ENCODE results near the gene IP6K3.

The IP6K3 gene

DNA sequence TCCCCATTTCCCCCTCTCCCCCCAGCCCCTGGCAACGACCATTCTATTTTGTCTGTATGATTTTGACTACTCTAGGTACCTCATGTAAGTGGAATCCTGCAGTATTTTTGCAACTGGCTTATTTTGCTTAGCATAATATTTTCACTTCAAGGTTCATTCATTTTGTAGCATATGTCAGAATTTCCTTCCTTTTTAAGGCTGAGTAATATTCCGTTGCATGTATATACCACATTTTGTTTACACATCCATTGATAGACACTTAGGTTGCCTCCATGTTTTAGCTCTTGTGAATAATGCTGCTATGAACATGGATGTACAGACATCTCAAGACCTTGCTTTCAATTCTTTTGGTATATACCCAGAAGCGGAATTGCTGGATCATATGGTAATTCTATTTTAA lies 33.8 kb downstream of the IP6K3 start:
- no peak for DNase-seq
- Histone ChIP-seq H3K36me3 (replicated peaks; ENCODE audit: insufficient read depth, low read length) (no peaks in the 10 kb centered on the region), H2AFZ (ENCODE audit: low read length) (no peak overlapping the region), H3K4me1 (ENCODE audit: low read length) (peaks cover 25% of the 10 kb centered on the region), H3F3A (ENCODE audit: insufficient read depth, low read length) (peaks cover 5% of the 10 kb centered on the region; the same call in 1 of the 2 replicates), H3K4me3 (ENCODE audit: low read length) (no peak overlapping the region), H4K20me1 (ENCODE audit: insufficient read depth, low read length) (no peaks in the 10 kb centered on the region), H3K9me3 (replicated peaks; ENCODE audit: insufficient read depth, low read length) (no peaks in the 10 kb centered on the region), H3K27ac (ENCODE audit: low read length) (no peak overlapping the region), H3K9ac (ENCODE audit: low read length) (no peak overlapping the region), H3K27me3 (replicated peaks; ENCODE audit: insufficient read depth, low read length) (no peaks in the 10 kb centered on the region), H3K4me2 (ENCODE audit: low read depth, low read length) (no peak overlapping the region), H3K79me2 (ENCODE audit: low read length) (peaks cover 21% of the 10 kb centered on the region), H3K9me2 (replicated peaks; ENCODE audit: insufficient read depth, low read length) (no peaks in the 10 kb centered on the region)
- TF ChIP-seq, protein P1, sequence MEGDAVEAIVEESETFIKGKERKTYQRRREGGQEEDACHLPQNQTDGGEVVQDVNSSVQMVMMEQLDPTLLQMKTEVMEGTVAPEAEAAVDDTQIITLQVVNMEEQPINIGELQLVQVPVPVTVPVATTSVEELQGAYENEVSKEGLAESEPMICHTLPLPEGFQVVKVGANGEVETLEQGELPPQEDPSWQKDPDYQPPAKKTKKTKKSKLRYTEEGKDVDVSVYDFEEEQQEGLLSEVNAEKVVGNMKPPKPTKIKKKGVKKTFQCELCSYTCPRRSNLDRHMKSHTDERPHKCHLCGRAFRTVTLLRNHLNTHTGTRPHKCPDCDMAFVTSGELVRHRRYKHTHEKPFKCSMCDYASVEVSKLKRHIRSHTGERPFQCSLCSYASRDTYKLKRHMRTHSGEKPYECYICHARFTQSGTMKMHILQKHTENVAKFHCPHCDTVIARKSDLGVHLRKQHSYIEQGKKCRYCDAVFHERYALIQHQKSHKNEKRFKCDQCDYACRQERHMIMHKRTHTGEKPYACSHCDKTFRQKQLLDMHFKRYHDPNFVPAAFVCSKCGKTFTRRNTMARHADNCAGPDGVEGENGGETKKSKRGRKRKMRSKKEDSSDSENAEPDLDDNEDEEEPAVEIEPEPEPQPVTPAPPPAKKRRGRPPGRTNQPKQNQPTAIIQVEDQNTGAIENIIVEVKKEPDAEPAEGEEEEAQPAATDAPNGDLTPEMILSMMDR (IDR thresholded peaks at IDR 0.05; ENCODE audit: low read length), result no peak
- TF ChIP-seq EZH2phosphoT487 (IDR thresholded peaks at IDR 0.05; ENCODE audit: low read length) (no peak), EZH2 (optimal IDR thresholded peaks at IDR 0.05; ENCODE audit: low read depth, low read length) (no peak)

DNA sequence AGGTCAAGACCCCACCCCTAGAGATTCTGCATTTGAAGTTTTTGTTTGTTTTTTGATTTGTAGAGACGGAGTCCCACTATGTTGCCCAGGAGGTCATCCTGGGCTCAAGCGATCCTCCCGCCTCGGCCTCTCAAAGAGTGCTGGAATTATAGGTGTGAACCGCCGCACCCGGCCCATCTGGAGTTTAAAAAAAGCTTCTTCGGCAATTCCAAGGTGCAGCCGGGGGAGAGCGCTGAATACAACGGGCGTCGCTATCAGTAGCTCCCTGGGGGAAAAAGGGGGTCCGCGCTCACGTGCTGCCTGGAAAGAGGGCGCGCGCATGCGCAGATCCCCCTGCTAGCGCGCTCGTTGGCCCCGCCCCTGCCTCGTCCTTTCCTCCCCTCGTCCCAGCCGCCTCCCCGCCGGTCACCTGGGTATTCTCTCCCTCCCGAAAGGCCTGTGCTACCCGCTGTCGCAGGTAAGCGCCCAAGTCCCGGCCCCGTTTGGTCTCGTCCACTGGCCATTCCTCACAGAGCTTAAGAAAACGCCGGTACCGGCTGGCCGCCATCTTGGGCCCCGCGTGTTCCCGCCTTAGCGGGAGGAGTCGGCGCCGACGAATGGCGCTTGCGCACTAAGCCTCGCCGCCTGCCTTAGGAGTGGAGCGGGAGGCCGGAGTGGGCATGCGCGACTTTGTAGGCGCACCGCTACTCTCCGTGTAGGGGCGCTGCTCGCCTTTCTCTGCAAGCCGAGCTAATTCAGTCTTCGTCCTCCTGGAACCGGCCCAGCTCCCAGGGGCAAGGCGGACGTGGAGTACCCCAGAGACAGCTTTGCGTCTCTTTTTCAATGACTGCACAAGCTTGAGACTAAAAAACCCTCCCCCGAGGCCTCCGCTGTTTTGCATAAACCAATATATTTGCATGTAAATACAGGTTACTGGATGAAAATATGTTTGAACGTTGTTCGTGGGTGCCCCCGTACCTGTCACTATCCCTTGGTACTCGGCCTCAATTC lies 35.3 kb downstream of the IP6K3 start, which contains the start of gene UQCC2:
Gene UQCC2 (minus strand): TSS at position 561 of the 990 bp plus-strand sequence. CDS start 14 bp downstream, at position 547.
- peak within 1 kb of the TSS; percentile 83 for H2AFZ ChIP-seq (ENCODE audit: low read length)
- H3K27me3 ChIP-seq (replicated peaks; ENCODE audit: insufficient read depth, low read length), result no peaks in the 10 kb centered on the region
- no peaks in the 10 kb centered on the region for H3K9me3 ChIP-seq (replicated peaks; ENCODE audit: insufficient read depth, low read length)
- H3K4me2 ChIP-seq (ENCODE audit: low read depth, low read length), result peak within 1 kb of the TSS; percentile 79
- peak within 1 kb of the TSS; percentile 78 for H3K27ac ChIP-seq (ENCODE audit: low read length)
- peaks cover 14% of the 10 kb centered on the region for H3F3A ChIP-seq (ENCODE audit: insufficient read depth, low read length)
- TF ChIP-seq, protein P1 (IDR thresholded peaks at IDR 0.05; ENCODE audit: low read length), result peak; percentile 69
- no peak for TF ChIP-seq EZH2 (optimal IDR thresholded peaks at IDR 0.05; ENCODE audit: low read depth, low read length)
- TF ChIP-seq EZH2phosphoT487 (IDR thresholded peaks at IDR 0.05; ENCODE audit: low read length), result no peak
- peaks cover 40% of the 10 kb centered on the region for H3K4me1 ChIP-seq (ENCODE audit: low read length)
- H3K9me2 ChIP-seq (replicated peaks; ENCODE audit: insufficient read depth, low read length), result no peaks in the 10 kb centered on the region
- no peaks in the 10 kb centered on the region for H4K20me1 ChIP-seq (ENCODE audit: insufficient read depth, low read length)
- peak within 1 kb of the TSS; percentile 98 for H3K9ac ChIP-seq (ENCODE audit: low read length)
- peak within 1 kb of the TSS; percentile 88 for H3K4me3 ChIP-seq (ENCODE audit: low read length)
- no peaks in the 10 kb centered on the region for H3K36me3 ChIP-seq (replicated peaks; ENCODE audit: insufficient read depth, low read length)
- H3K79me2 ChIP-seq (ENCODE audit: low read length), result peaks cover 27% of the 10 kb centered on the region
- DNase-seq, result peak; percentile 96

- DNase-seq, result no peak
- Histone ChIP-seq H3K27me3 (replicated peaks; ENCODE audit: insufficient read depth, low read length) (no peaks in the 10 kb centered on the region), H3K4me3 (ENCODE audit: low read length) (peak overlapping the region; percentile 88), H3F3A (ENCODE audit: insufficient read depth, low read length) (peaks cover 14% of the 10 kb centered on the region), H3K9ac (ENCODE audit: low read length) (peak overlapping the region; percentile 98; the same call in 1 of the 2 replicates), H3K4me2 (ENCODE audit: low read depth, low read length) (peak overlapping the region; percentile 79), H2AFZ (ENCODE audit: low read length) (peak overlapping the region; percentile 83; the same call in 1 of the 2 replicates), H3K4me1 (ENCODE audit: low read length) (peaks cover 48% of the 10 kb centered on the region), H3K79me2 (ENCODE audit: low read length) (peaks cover 33% of the 10 kb centered on the region), H3K9me3 (replicated peaks; ENCODE audit: insufficient read depth, low read length) (no peaks in the 10 kb centered on the region), H4K20me1 (ENCODE audit: insufficient read depth, low read length) (no peaks in the 10 kb centered on the region), H3K36me3 (replicated peaks; ENCODE audit: insufficient read depth, low read length) (no peaks in the 10 kb centered on the region), H3K9me2 (replicated peaks; ENCODE audit: insufficient read depth, low read length) (no peaks in the 10 kb centered on the region), H3K27ac (ENCODE audit: low read length) (no peak overlapping the region)
- TF ChIP-seq EZH2 (optimal IDR thresholded peaks at IDR 0.05; ENCODE audit: low read depth, low read length), result no peak
- TF ChIP-seq EZH2phosphoT487 (IDR thresholded peaks at IDR 0.05; ENCODE audit: low read length), result no peak
- TF ChIP-seq, protein P1 (IDR thresholded peaks at IDR 0.05; ENCODE audit: low read length), result no peak
These were observed 36.2 kb downstream of the IP6K3 start for GRCh38 chr6:33710296-33711121.
